HG02678 (cell line): ENCODE results near the gene LRRK2.
A peak's percentile ranks its signal among the peaks of the same experiment; 100 is the strongest.

Experiments used
- ATAC-seq: cut with Tn5 transposase; IDR thresholded peaks from one replicate; pipeline ENCODE4 v1.9.1; 2021; ENCODE audit warnings: mild to moderate bottlenecking, moderate library complexity; ENCODE audit not compliant: unreplicated experiment

Gene LRRK2

DNA sequence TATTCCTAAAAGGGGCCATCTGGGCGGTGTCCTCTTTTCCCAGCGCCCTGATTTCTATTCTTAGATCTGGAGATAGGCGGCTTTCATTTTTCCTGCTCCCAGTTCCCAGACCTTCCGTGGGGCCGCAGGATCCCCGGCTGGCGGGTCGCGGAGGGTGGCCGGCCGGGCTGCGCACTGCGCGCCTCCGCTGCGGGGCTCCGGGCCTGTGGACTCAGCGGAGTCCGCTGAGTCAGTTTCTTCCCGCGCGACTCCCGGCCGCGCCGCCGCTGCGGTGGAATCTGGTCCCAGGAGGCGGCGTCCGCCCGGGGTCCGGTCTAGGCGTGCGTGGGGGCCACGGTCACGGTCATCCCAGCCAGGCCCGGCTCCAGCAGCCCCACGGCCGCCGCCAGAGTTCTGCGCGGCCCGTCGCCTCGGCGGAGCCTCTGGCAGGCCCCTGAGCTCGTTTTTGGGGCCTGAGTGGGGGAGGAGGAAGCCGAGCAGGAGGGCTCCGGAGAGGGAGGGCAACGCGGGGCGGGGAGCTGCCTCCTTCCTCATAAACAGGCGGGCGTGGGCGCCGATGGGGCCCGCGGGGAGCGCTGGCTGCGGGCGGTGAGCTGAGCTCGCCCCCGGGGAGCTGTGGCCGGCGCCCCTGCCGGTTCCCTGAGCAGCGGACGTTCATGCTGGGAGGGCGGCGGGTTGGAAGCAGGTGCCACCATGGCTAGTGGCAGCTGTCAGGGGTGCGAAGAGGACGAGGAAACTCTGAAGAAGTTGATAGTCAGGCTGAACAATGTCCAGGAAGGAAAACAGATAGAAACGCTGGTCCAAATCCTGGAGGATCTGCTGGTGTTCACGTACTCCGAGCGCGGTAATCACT is at the start of gene LRRK2:
Gene LRRK2 (plus strand): TSS at position 559 of the 853 bp plus-strand sequence. CDS start 135 bp downstream, at position 694.
- ATAC-seq, result peak; percentile 58

DNA sequence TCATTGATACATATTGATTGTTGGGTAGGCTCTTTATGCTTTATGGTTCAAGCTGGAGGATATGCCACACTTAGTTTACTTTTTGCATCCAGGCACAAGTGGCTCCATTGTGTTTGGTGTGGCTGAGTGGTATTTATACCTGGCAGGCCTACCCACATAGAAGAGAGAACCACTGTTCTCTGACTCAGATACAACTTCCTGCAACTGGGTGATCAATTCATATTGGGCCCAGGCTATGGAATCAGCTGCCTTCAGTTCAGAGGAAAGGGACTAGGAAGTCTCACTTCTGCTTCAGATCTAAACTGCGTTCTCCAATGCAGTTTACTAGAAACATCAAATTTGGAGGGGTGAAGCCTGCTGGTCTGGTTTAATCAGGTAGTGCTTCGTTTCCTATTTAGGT is 49.8 kb upstream of the LRRK2 start:
- ATAC-seq, result no peak

DNA sequence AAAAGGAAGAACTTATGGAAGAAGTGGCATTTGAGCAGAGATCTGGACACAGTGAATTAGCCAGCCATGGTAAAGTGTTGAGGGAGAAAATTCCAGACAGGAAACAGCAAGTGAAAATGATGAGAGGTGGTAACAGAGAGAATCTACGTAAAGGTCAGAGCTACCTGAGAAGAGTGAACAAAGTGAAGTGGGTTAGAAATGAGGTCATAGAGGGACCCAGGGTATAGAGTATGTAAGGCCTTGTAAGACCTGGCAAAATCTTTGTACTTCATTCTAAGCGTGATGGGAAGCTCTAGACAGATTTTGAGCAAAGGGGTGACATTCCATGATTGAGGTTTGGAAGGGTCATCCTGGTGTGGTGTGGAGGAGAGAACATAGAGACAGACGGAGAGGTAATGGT is 49.3 kb upstream of the LRRK2 start:
- no peak for ATAC-seq

DNA sequence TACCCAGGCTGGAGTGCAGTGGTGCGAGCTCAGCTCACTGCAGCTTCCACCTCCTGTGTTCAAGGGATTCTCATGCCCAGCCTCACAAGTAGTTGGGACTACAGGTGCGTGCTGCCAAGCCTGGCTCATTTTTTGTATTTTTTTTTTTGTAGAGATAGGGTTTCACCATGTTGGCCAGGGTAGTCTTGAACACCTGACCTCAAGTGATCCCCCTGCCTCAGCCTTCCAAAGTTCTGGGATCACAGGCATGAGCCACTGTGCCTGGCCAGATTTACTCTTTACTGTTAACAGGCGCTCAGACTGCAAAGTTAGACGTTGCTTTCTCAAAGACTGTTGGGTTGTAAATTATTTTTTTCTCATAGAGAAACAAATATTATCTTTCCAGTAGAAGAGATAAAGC is 46.1 kb upstream of the LRRK2 start:
- ATAC-seq, result no peak

DNA sequence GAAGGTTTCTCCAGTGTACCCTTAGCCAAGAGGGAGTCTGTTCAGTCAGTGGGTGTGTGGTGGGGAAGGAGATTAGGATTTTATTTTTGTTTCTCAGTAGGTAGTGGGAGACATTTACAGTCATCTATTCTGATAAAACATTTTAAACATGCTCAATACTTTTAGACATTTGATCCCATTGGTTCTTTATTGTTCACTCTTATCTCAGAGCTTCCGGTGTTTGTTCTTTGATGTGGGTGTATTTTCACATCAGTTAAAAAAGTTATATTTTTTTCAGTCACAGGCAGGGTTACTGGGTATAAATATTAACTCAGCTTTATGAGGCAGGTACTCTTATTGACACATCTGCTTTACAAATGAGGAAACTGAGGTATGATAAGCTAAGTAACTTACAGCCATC is 43.3 kb upstream of the LRRK2 start:
- no peak for ATAC-seq

DNA sequence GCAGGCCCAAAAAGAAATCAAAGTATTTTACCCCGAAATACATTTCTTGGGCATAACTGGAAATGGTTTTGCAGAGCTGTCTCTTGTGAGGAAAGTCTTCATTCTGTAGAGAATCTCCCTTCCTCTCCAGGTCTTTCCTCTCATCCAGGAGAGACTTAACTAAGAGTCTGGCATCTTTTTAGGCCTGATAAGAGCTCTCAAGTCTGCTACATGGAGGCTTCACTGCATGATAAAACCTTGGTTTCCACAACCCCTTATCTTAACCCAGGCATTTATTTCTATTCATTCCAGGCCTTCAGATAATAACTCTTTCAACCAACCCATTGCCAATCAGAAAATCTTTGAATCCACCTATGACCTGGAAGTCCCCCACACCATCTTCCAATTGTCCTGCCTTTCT is 41.1 kb upstream of the LRRK2 start:
- no peak for ATAC-seq

DNA sequence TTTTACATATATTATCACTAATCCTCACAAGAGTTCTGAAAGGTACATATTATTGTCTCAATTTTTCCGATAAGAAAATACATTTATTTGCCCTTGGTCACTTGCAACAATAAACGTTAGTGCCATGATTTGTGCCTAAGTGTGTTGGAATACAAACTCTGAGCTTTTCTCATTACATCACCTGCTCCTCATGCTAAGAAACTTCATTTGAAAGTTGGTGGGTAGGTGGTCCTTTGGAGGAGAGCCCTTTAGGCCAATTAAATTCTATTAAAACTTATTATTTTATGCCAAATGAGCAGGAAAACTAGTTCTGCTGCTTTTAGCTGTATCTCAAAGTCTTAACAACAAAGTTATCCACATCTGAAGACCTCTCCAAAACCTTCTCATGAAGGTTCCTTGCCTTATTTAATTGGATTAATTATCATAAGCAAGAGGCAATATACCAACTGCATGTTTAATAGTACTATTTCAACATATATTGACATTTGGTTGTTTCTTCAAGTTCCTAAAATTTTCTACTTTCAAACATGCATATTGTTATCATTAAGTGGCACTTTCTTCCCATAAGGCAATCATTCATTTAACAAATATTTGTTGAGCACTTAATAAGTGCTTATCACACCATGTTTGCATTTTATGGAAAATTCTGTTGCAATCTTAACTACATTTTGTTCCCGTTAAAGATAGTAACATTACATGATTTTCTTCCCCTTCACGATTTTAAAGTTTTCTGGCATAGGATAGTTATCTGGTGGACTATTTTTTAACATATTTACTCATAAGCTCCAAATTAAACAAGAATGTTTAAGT is 40.1 kb upstream of the LRRK2 start:
- ATAC-seq, result no peak

DNA sequence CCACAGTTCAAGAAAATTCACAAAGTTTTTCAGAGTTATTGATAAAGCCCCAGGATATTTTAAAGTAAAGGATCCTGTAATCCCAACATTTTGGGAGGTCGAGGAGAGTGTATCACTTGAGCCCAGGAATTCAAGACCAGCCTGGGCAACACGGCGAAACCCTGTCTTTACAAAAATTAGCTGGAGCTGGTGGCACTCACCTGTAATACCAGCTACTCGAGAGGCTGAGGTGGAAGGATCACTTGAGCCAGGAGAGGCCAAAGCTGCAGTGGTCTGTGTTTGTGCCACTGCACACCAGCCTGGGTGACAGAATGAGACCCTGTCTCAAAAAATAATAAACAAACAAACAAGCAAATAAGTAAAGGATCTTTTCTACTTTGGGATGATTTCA is 39.5 kb upstream of the LRRK2 start:
- no peak for ATAC-seq

DNA sequence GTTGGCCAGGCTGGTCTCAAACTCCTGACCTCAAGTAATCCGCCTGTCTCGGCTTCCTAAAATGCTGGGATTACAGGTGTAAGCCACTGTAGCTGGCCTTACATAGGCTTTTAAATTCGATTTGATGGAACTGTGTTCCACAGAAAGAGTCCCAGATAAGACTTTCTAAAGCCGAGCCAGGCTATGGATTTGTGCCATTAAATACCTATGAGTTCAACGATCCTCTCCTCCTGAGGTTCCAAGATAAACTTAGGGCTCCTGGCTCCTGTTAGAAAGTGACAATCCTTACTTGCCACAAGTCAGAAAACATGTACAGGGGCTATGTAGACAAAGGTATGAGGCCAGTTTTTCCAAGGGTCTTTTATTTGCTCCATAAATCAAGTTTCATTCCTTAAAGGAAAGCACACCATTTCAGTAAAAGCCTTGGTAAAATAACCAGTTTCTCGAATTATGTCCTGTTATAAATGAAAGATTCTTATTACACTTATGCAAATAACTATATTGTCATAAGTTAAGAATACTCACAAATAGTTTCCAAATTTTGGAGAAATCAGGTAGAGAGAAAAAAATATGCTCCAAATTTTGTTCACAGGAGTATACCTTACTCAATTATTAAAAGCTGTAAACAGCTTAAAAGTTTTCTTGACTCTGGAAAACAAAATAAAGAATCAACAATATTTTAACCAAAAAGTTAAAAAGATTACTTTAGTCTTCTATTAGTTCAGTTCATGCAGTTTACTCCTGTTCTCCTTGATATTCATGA is 36.1 kb upstream of the LRRK2 start:
- ATAC-seq, result no peak

DNA sequence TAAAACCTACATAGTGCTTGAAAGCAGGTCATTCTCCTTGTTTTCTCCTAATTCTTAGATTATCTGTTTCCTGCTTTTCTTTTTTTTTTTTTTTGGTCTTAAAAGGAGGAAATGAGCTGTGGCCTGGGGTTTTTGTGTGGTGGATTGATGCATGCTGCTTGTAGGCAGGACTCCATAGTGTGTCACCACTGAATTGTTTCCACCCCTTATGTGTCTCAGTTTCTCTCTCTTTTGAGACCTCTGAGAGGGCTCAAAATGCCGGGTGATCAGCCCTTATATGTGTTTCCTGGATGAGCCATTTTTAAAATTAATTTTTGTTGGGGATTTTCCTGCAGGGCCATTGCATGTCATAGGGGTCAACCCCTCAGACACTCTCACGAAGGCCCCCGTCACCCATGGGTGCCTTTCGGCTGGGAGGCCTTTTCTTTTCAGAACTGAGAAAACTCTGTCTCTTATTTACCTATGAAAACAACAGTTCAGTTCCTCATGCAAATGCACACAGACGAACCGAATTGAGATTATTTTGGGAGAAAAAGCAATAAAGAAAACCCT is 32.0 kb upstream of the LRRK2 start:
- peak; percentile 94 for ATAC-seq

DNA sequence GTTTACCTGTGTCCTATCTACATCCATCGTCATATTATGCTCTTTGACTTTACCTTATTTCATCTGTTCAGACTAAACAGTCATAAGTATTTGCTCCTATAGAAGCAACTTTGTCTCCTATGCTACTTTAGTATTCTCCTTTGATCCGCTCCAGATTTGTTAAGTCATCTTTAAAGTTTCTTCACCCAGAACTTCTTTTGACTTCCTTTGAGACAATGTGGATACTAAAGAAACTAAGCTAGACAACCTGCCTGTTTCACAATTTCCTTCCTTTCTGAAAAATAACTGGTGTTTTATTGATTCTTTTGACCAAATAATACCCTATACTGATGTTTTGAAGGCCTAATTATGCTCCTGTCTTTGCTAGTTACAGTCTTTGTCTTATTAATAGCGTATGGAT is 30.0 kb upstream of the LRRK2 start:
- ATAC-seq, result no peak

DNA sequence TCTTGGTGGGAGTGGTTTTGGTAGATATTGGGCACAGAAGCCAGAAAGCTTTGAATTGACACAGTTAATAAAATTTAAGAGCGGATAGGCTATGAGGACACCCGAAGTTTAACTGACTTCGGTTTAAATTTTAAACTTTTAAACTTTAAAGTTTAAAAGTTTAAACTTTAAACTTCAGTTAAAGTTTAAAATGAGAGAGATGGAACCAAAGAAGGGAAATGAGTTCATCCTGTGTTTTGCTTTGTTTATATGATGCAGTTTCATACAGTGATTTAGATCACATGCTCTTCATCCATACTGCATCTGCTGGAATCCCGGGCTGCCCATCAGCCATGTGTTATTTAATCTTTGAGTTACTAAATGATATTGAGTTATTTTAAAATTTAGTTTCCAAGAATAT is 27.2 kb upstream of the LRRK2 start:
- ATAC-seq, result no peak

DNA sequence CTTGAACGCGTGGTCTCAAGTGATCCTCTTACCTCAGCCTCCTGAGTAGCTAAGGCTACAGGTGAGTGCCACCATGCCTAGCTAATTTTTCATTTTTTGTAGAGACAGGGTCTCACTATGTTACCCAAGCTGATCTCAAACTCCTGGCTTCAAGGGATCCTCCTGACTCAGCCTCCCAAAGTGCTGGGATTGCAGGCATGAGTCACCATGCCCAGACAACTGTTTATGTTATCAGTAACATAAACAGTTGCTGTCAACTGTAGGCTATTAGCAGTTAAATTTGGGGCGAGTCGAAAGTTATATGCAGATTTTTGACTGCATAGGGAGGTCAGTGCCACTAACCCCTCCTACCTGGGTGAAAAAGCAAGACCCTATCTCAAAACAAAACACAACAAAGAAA is 26.2 kb upstream of the LRRK2 start:
- ATAC-seq, result no peak

DNA sequence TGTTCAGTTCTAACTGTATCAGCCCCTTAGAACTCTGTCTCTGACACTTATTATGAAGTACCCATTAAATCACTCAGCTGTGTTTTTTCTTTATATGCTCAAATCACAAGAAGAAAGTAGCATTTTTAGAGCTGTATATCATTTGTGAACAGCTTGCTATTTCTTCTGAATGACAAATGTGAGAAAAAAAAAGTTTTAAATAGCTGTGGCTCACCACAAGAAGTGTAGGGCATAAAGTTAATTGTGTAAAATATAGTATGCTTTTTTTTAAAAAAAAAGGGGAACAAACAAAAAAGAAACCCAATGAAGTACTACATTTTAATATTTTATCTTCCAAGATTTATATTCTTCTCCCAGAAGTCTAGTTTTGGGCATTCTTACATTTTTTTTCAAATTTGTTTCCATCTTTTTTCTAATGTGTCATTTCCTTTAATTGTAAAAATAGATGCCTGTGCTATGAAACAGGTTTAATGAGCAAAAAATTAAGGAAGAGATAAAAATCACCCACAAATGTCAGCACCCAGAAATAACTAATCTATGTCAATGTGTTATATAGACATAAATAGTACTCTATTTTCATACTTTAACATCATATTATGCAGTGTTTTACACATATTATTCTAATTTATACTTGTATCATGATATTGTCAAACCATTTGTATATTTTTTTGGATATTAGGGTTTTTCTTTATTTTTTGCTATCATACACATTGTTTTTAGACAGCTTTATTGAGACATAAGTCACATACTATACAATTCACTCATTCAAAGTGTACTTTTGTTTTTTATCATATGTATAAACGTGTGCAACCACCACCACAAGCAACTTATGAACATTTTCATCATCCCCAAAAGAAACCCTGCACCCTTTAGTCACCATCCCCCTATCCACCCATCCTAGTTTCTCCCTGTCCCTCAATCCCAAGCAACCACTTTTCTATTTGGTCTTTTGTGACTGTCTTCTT is 22.4 kb upstream of the LRRK2 start:
- peak; percentile 64 for ATAC-seq

DNA sequence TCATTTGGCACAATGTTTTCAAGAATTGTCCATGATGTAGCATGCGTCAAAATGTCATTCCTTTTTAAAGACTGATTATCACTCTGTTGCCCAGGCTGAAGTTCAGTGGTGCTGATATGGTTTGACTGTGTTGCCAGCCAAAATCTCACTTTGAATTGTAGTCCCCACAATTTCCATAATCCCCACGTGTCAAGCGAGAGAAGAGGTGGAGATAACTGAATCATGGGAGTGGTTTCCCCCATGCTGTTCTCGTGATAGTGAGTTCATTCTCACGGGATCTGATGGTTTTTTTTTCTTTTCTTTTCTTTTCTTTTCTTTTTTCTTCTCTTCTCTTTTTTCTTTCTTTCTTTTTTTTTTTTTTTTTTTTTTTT is 21.8 kb upstream of the LRRK2 start:
- no peak for ATAC-seq

DNA sequence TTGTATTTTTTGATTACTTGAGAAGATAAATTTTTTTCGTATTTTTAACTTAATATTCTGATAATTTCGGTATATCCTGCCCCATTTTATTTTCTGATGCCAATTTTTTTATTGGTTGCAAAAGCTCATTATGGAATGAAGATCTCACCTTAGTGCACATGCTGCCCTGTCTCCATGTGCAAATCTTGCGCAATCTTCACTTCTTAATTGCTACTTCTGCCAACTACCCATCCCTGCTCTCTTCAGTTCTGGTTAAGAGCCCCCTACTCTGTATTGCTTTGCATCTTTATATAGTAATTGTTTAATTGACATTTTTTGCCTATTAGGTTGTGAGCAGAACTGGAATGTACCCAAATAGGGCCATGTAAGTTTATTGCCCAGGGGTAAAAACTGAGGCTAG is 20.5 kb upstream of the LRRK2 start:
- no peak for ATAC-seq

DNA sequence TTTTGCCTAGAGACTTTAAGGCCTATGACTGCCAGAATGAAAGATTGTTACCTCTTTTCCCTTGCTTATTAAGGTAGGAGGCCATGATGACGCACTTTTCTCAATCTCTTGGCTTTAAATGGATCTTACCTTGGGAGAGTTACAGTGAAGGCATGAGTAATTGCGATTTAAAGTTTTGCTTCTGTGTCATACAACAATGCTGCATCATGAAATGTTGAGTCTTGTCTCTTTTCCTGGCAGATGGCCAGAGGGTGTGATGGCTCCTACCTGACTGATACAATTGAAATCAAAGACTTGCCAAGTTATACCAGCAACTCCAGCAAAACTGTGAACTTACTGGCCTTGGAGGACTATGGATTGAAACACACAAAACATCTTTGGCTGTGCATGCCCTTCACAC is 17.2 kb upstream of the LRRK2 start:
- no peak for ATAC-seq

DNA sequence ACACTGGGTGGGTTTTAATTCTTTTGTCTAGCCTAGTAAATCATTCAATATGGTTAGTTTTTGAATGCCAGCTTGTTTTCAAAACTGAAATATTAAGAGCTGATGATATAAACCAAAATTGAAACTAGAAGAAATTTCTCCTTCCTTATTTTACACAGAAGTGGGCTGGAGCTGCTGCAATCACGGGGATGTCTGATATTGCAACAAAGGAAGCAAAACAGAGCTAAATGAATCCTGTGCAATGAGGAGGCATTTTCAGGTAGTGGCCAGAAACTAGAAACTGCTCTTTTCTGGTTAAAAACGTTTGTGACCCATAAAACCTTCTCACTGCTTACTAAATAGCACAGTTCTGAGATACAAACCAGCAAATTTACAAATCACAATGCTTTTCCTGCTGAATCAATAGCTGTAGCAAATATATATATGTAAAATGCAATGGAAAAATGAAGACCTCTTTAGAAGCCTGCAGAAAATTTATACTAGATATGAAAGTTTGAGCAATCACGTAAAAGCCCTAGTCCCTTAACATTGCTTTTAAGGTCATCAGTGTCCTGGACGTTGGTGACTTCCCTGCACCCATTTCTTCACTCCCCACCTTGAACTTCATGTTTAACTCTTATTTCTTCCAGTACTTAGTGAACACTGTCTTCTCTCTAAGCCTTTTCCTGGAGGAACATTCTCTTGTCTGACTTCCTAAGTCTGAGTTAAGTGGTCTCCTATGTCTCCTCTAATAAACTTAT is 15.9 kb upstream of the LRRK2 start:
- peak; percentile 87 for ATAC-seq

DNA sequence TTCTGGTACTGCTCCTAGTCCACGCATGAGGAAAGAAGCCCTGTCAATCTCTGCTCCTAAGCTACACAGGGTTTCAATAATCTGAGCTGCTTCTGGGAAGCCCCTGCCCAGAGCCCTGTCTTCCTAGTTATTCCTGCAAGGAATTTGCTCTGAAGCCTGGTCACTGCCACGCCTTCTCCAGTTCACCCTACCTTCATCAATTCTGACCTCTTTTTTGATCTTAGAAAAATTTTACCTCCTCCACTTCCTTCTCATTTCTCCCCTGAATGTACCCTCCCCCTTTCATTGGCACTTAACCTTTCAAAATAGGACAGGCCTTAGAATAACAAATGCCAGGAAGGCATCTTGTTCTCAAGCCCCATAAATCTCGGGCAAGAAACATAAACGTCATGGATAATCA is 14.9 kb upstream of the LRRK2 start:
- ATAC-seq, result no peak
